HG02571 (cell line): Measurements from ENCODE around the gene PTBP2.
A peak's percentile ranks its signal among the peaks of the same experiment; 100 is the strongest.

Experiments
- ATAC-seq: cut with Tn5 transposase; IDR thresholded peaks from one replicate; pipeline ENCODE4 v1.9.1; 2021; ENCODE audit warnings: mild to moderate bottlenecking, moderate library complexity; ENCODE audit not compliant: unreplicated experiment

Gene PTBP2, protein sequence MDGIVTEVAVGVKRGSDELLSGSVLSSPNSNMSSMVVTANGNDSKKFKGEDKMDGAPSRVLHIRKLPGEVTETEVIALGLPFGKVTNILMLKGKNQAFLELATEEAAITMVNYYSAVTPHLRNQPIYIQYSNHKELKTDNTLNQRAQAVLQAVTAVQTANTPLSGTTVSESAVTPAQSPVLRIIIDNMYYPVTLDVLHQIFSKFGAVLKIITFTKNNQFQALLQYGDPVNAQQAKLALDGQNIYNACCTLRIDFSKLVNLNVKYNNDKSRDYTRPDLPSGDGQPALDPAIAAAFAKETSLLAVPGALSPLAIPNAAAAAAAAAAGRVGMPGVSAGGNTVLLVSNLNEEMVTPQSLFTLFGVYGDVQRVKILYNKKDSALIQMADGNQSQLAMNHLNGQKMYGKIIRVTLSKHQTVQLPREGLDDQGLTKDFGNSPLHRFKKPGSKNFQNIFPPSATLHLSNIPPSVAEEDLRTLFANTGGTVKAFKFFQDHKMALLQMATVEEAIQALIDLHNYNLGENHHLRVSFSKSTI

DNA sequence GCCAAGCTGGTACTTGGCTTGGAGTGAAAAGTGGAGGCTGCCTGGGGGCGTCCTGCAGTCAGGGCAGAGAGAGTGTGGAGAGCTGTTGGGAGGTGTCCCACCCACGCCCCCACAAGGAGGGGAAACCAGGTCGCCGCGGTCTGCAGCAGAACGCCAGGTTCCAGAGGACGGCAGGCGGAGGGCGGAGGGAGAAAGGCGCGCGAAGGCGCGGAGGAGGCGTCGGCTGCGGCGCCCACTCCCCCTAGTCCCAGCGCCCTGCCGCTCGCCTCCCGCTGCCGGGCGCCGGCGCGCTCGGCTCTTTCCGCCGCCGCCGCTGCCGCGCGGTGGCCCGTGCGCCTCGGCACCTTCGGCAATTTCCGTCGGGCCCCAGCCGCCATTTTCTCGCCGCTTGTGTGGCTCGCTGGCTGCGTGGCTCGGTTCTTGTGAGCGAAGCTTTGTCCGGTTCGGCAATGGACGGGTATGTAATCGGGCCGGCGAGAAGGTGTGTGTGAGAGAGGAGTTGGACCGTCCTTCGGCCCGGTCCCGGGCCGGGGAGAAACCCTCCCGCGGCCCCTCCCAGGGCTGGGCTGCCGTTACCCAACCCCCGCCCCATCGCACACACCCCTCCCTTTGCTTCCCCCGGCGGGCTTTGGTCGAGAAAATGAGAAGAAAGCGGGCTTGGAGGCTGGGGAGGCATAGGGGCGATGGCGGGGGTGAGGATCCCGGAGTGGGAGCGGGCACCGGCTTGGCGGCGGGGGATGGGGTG is at the start of gene PTBP2:
TSS of gene PTBP2 (plus strand) at position 369 of the 745 bp plus-strand sequence. CDS start at position 450, 81 bp downstream.
- ATAC-seq = peak; percentile 96

DNA sequence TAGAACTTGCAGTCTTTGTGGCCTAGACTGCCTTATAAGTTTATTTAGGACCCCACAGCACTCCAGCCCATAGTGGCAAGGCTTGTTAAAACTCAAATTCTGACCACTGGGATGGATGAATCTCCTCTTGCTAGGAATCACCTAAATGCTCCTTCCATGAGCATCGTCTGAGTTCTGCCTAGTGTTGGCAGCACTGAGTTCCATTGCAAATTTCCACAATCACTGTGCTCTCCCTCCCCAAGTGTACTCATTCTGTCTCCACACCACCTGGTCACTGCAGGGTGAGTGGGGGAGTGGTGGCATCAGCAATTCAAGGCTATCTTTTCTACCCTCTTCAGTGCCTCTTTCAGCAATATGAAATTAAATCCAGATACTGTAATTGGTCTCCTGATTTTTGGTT is 46.7 kb upstream of the PTBP2 start:
- ATAC-seq = no peak

DNA sequence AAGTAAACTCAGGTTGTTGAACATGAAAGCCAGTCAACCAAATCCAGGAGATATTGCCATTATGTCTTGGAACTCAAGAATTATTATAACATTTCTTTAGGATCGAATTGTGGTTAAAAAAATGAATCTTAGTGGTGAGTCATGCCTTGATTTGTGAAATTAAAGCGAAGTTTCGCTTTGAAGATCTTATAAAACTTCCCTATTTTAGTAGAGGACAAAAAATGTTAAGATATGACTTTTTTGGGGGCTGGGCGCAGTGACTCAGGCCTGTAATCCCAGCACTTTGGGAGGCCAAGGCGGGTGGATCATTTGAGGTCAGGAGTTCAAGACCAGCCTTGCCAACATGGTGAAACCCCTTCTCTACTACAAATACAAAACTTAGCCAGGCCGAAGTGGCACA is 39.5 kb upstream of the PTBP2 start:
- no peak for ATAC-seq

DNA sequence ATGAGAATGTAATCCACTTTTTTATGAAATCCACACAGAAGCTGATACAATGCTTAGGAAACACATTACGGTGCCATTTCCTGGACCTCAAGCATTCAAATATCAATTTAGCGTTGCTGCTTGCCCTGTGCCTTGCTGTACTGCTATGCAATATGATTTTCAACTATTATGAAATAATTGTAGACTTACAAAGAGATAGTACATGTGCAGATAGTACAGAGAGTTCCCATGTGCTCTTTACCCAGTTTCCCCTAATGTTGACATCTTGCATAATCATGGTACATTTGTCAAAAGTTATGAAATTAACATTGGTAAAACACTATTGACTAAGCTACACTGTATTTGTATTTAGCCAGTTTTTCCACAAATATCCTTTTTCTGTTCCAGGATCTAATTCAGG is 37.7 kb upstream of the PTBP2 start:
- ATAC-seq = no peak

DNA sequence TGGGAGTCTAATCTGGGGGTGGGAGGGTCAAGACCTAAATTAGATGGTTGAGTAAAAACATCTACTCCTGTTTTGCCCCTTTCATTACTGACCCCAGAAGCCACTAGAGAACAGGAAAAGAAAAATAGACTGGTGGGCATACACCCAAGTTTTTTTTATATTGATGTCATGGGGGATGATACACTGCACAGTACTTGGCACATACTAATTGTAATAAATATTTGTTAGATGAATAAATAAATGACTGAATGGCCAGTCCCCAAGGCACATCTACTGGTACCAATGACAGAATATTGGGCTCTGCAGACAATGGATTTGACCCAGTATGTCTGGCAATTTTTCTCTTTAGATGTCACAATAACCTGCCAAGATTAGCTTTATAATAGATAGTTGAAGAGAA is 36.8 kb upstream of the PTBP2 start:
- ATAC-seq = no peak

DNA sequence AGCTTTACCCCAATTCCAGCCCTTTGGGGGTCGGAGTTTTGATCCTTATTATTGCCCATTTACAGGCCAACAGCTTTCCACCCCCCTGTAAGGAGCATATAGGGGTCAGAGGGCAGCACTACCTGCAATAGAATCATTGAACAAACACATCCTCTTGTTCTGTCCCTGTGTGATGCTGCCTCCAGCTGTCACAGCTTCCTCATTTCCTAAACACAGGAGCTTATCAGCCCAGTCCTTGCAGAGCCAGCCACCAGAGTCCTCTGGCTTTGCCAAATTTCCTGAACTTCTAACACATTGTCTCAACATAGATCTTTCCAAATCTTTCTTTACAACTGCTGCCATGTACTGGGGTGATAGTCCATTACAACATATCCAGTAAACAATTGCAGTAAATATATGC is 32.8 kb upstream of the PTBP2 start:
- no peak for ATAC-seq

DNA sequence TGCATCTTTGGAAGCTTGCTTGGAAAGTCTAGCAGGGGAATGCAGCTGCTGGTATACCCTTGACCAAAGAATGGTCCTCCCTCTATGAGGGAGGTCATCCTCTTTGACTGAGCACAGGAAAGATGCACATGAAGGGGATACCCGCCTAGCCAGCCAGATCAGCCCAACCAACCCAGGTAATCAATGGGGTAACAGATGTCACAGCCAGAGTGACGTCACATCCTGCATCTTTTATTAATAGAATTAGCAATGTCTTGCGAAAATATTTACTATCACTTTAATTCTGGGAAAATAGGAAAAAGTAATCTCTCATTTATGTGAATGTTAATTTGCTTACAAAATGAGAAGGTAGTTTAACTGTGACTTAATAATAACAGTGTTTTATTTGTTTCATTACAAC is 25.6 kb upstream of the PTBP2 start:
- ATAC-seq = no peak

DNA sequence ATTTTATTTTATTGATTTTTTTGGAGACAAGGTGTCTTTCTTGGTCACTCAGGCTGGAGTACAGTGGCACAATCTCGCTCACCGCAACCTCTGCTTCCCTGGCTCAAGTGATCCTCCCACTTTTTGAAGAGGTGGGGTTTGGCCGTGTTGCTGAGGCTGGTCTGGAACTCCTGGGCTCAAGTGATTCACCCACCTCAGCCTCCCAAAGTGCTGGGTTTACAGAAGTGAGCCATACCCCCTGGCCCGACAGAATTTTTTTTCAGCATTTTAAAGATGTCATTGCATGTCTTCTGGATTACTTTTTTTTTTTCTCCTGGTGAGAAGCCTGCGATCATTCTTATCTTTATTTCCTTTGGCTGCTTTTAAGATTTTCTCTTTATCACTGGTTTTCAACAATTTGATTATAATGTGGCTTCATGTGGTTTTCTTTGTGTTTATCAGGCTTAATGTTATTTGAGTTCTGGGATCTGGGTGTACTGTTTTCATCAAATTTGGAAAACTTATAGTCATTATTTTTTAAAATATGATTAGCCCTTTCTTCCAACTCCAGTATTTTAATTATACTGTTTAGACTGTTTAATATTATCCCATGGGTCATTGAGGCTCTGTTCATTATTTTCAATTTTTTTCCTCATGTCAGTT is 23.1 kb upstream of the PTBP2 start:
- ATAC-seq = no peak

DNA sequence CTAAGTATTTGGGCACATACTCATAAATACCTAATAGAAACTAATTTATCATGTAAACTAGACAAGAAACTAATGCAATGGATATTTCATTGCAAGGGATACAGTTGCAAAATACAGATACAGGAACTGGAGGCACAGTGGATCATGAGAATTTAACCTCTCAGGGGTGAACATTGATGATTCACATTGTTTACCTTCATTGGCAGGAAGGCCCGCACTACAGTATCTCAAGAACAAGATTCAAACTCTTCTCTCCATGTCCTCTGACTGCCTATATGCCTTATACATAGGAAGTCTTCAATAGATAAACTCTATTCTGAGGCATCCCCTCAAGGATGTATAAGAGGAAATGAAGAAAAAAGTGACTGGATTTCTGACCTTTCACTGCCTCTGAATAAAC is 18.4 kb upstream of the PTBP2 start:
- ATAC-seq = no peak

DNA sequence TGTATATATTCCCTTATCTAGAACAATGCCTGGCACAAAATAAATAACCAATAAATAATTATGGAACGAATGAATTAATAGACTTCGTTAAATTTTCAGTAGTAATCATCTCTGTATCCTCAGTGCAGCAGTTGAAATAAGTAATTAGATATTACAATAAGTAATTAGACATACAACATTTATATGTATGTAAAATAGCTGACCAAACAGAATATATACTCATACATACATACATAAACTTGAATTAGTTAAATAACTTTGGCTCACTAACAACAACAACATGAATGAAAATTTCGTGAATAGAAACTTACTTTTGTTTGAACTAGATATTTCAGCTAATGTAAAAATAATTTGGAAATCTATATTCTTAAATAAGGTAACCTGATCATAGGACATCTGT is 14.6 kb upstream of the PTBP2 start:
- no peak for ATAC-seq

DNA sequence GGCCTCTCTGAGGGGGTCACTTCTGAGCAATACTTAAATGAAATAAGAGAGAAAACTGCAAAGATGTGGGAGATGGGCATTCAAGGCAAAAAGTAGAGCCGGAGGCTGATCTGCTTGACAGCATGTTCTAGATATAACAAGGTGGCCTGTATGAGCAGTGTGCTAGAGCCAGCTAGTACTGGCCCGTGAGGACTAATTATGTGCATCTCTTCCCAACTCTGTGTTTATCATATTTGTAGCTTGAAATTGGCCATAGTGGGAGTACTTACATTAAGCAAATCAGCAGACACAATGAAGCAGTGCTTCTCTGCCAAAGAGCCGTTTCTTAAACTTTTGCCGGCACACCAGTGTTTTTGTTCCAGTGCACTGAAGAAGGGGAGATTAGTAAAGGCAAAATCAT is 13.1 kb upstream of the PTBP2 start:
- ATAC-seq = no peak

DNA sequence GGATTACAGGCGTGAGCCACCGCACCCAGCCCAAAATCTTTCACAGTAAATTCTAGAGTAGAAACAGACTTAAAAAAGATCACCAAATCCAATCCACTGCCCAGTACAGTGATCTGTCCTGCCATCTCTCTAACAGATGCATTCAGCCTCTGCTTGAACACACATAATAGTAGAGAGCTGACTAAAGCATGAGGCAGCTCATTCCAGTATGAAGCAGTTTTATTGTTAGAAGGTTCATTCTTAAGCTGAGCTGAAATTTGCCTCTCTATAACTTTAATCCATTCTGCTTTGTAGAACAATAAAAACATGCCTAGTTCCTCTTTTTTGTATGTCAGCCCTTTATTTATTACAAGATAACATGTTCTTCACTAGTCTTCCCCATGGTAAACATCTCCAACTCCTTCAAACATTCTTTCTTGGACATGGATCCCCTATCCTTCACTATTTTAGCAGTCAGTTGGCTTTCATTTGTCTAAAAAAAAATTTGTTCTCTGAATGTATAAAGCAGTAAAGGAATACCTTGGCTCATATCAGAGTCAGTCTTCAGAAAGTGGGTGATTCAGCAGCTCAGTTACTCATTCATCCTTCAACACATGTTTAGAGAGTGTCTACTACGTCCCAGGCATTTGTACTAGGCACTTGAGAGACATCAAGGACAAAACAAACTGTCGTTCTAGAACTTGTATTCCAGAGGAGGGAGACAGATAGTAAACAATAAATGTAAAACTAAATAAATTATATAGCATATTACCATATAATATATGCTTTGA is 10.7 kb upstream of the PTBP2 start:
- ATAC-seq = no peak

DNA sequence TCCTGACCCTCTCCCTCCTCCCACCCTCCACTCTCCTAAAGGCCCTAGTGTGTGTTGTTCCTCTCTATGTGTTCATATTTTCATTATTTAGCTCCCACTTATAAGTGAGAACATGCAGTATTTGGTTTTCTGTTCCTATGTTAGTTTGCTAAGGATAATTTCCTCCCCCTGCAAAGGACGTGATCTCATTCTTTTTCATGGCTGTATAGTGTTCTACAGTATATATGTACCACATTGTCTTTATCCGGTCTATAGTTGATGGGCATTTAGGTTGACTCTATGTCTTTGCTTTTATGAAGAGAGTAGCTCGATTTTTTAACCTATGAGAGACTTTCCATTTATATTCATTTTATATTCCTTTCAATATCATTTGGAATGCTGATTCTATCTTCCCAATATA is 7.9 kb upstream of the PTBP2 start:
- ATAC-seq = no peak

DNA sequence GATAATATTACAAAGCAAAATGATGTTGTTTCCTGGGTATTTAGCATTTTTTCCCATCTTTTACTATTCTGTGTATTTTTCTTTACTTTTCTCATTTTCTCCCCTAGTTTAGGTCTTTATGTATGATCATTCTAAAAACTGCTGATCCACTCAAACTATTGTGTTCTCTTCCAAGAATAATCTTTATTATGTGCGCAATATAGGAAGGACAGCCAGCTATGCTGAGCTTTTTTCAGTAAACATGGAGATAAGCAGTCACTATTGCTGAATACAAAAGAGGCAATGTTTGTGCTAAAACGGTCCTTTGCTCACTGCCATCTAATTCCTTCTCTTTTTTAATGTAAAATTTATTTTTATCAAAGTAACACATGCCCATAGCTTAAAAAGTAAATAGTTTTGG is 6.7 kb upstream of the PTBP2 start:
- ATAC-seq = no peak

DNA sequence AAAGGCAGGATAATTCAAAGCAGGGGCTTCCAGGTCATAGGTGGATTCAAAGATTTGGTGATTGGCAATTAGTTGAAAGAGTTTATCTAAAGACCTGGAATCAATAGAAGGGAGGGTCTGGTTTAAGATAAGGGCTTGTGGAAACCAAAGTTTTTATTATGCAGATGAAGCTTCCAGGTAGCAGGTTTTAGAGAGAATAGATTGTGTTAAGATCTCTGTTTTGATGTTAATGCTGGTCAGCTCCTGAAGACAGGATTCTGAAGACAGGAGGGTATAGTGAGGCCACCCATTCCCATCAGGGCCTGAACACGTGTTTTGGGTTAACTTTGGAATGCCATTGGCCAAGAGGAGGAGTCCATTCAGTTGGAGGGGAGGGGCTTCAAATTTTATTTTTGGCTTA is 6.1 kb upstream of the PTBP2 start:
- ATAC-seq = no peak

DNA sequence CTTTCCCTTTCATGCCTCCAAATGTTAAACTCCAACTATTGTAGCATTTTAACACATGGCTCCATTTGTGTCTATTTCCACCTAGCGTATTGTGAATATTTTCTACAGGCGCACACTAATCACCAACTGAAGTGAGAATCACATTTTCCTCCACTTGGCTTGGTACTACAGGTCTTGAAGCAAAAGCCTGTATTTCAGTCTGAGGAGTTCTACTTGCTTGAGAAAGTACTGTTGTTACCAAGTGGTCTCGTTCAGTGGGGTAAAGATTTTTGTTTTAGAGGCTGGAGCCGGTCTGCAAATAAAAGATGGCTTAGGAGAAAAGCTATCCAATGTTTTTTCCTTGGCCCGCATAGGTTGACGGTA is 550 bp upstream of the PTBP2 start:
- ATAC-seq = peak; percentile 1

DNA sequence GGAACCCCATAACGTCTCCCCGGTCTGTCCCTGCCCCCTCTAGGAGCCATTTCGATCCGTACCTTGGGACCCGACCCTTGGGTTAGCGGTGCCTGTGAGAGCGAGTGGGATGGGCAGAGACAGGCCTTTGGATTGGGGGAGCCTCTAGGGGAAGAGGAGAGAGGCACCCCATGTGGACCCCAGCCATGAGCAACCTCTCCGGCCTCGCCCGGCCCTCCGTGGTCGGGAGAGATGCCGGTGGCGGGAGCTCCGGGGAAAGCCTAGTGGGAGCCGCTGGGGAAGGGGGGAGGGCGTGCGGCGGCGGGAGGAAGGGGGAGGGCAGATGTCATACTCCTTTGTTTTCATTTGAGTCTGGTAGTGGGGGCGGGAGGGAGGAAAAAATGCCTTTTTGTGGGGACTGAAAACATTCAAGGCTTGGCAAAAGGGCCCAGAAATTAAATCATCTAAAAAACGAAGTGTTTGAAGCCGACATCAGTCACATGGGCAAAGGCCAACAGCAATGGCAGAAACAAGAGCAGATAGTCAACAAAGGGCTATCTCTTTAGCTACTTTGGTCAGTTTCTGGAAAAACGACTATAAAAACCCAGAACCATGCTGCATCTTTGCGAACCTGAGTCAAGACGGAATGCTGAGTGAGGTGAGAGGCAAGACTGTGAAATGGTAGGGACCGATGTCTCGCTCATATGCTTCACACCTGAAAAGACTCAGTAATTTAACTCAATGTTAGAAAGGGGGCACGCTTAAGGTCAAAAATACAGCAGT is 758 bp downstream of the PTBP2 start:
- ATAC-seq = peak; percentile 48

DNA sequence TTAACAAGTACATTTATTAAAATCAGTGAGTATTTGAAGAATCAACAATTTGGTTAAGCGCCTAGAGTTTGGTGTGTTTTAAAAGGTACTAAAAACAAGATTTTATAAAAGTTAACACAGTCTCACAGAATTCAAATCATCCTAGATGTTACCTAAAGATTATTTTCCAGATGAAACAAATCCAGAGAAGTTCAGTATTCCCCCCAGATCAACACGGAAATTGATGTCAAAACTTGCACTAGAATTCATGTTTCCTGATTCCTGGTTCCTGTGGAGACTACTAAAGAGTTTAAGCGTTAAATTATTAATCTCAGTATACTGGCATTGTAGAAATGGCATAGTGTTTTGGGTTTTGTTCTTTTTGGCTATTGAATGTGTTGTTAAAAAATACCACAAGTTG is 1.4 kb downstream of the PTBP2 start:
- no peak for ATAC-seq

DNA sequence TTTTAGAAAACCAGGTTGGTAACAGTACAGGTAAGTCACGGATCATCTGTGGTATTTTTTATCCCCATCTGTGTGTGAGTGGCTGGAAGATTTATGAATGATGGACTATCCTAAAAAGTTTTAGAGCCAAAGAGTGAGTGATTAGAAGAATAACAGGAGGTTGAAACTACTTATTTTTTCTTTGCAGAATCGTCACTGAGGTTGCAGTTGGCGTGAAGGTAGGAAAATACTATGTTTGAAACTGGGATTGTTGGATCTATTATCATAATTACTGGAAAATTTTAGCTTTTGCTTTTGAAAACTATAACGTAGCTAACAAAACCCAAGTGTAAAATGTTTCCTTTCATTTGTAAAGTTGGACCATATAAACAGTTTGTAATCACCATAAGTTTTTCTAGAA is 1.8 kb downstream of the PTBP2 start:
- ATAC-seq = no peak

DNA sequence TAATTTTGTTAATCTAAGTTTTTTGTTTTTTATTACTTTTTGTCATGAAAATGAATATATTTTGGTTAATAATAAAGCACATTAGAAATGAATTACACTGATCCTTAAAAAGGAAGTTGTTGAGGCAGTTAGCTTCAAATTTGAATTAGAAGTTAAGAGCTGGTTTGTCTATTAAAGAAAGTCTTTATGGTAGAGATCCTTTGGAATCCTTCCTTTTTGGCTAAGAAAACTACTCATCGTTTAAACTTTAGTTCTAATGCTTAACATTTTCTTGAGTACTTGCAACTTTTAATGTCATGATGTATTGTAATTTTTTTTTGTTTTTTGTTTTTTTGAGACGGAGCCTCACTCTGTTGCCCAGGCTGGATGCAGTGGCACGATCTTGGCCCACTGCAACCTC is 2.4 kb downstream of the PTBP2 start:
- no peak for ATAC-seq
